ENCODE data around the gene MRLN. TPM values are rescaled to one million over a fixed set of nuclear protein-coding genes. Genes with fewer than 3 reads are reported as not detected.

Gene MRLN
- total and polyA plus RNA-seq, 2 of the 8 experiments (the other 6 are each of a cell fraction or from before 2014, with no cell fraction given): 0.21 TPM; not detected in 1

- Histone ChIP-seq H3K9me3 (ENCODE audit: insufficient read depth in 2 of 2, low read depth in 1 of 2, low read length in 1 of 2) (no peaks in the 10 kb centered on the region), H3K9ac (replicated peaks in 1 of 4; ENCODE audit: extremely low read depth in 1 of 4, low read depth in 3 of 4, low read length in 3 of 4) (no peak overlapping the region), H3K4ac (replicated peaks; ENCODE audit: insufficient read length, low read depth, low read length) (no peak overlapping the region), H4K5ac (ENCODE audit: insufficient read length, low read depth, low read length) (no peak overlapping the region), H2AFZ (ENCODE audit: low read length) (no peak overlapping the region), H4K91ac (replicated peaks; ENCODE audit: insufficient read length, low read length) (no peak overlapping the region), H3K4me2 (ENCODE audit: insufficient read depth in 1 of 2, low read depth in 2 of 2, low read length in 2 of 2) (no peak overlapping the region), H3K56ac (replicated peaks; ENCODE audit: insufficient read length, low read depth, low read length) (no peak overlapping the region), H2BK15ac (ENCODE audit: low read length) (no peak overlapping the region), H4K20me1 (replicated peaks in 1 of 2; ENCODE audit: control insufficient read depth in 1 of 2, insufficient read depth in 2 of 2, low read length in 2 of 2) (no peaks in the 10 kb centered on the region), H2BK120ac (replicated peaks; ENCODE audit: low read depth, low read length) (no peak overlapping the region), H4K8ac (ENCODE audit: extremely low read depth, insufficient read depth, low read length) (no peak overlapping the region), H2AK5ac (ENCODE audit: low read depth, low read length) (no peak overlapping the region), H2BK20ac (ENCODE audit: low read length) (no peak overlapping the region), H3K14ac (ENCODE audit: insufficient read length) (no peak overlapping the region), H3K4me3 (ENCODE audit: extremely low read depth in 1 of 4, insufficient read depth in 2 of 4, low read depth in 3 of 4, low read length in 4 of 4) (no peak overlapping the region), H3K79me1 (ENCODE audit: low read depth, low read length) (no peaks in the 10 kb centered on the region), H3K27ac (ENCODE audit: low read depth, low read length) (no peak overlapping the region), H3K4me1 (replicated peaks in 1 of 4; ENCODE audit: control insufficient read depth in 3 of 4, insufficient read depth in 4 of 4, low read length in 3 of 4) (no peaks in the 10 kb centered on the region), H3K23ac (ENCODE audit: insufficient read length) (no peak overlapping the region), H3K18ac (ENCODE audit: extremely low read depth, low read length) (no peak overlapping the region), H3K27me3 (replicated peaks in 1 of 4; ENCODE audit: control insufficient read depth in 3 of 4, extremely low read depth in 1 of 4, insufficient read depth in 3 of 4, low read length in 3 of 4) (no peaks in the 10 kb centered on the region), H3K36me3 (ENCODE audit: control insufficient read depth in 2 of 4, insufficient read depth in 4 of 4, low read length in 3 of 4) (no peaks in the 10 kb centered on the region), H3K23me2 (ENCODE audit: low read depth, low read length) (no peaks in the 10 kb centered on the region), H3K79me2 (ENCODE audit: control insufficient read depth in 1 of 2, insufficient read depth in 2 of 2, low read length in 2 of 2) (no peaks in the 10 kb centered on the region), H2BK5ac (ENCODE audit: low read depth, low read length) (no peak overlapping the region), H2BK12ac (ENCODE audit: low read depth, low read length) (no peak overlapping the region)
- ChIA-PET CTCF (ENCODE audit: partially characterized antibody) (no interaction called here), POLR2A (ENCODE audit: partially characterized antibody) (no interaction called here)
- WGBS, 2 experiments (ENCODE audit: extremely low coverage in 1 of 2, insufficient coverage in 1 of 2, insufficient read length in 1 of 2, insufficient replicate concordance in 2 of 2, low coverage in 1 of 2, low lambda C conversion rate in 2 of 2, missing lambda C conversion rate in 1 of 2): 55% methylated on average over 2 of the region's 2 CpGs; no CpG with 5 or more reads in 1 of the 2 experiments
- FAIRE-seq (no peak), DNase-seq (ENCODE audit: low read depth in 1 of 2, low spot score in 2 of 2) (no peak)
- TF ChIP-seq TAF1 (IDR thresholded peaks at IDR 0.05; ENCODE audit: low read depth, low read length): no peak
- no peak for TF ChIP-seq GTF2F1 (IDR thresholded peaks at IDR 0.05; ENCODE audit: borderline replicate concordance, low read depth, low read length)
- no peak for TF ChIP-seq CREB1 (IDR thresholded peaks at IDR 0.05)
- no peak for TF ChIP-seq TCF12 (IDR thresholded peaks at IDR 0.05; ENCODE audit: low read depth, low read length)
- TF ChIP-seq, protein P1, sequence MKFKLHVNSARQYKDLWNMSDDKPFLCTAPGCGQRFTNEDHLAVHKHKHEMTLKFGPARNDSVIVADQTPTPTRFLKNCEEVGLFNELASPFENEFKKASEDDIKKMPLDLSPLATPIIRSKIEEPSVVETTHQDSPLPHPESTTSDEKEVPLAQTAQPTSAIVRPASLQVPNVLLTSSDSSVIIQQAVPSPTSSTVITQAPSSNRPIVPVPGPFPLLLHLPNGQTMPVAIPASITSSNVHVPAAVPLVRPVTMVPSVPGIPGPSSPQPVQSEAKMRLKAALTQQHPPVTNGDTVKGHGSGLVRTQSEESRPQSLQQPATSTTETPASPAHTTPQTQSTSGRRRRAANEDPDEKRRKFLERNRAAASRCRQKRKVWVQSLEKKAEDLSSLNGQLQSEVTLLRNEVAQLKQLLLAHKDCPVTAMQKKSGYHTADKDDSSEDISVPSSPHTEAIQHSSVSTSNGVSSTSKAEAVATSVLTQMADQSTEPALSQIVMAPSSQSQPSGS (IDR thresholded peaks at IDR 0.05; ENCODE audit: low read length): no peak
- no peak for TF ChIP-seq BRCA1 (IDR thresholded peaks at IDR 0.05; ENCODE audit: low read depth, low read length)
- TF ChIP-seq CBX8 (IDR thresholded peaks at IDR 0.05; ENCODE audit: borderline replicate concordance, low read depth, low read length): no peak
- no peak for TF ChIP-seq EP300 (IDR thresholded peaks at IDR 0.05; ENCODE audit: borderline replicate concordance in 1 of 2, low read depth in 2 of 2, low read length in 2 of 2)
- TF ChIP-seq ASH2L (IDR thresholded peaks at IDR 0.05; ENCODE audit: low read length): no peak
- TF ChIP-seq RBBP5 (IDR thresholded peaks at IDR 0.05; ENCODE audit: borderline replicate concordance, low read depth, low read length): no peak
- no peak for TF ChIP-seq SRF (IDR thresholded peaks at IDR 0.05; ENCODE audit: low read depth, low read length)
- no peak for TF ChIP-seq SP1 (IDR thresholded peaks at IDR 0.05; ENCODE audit: low read depth, low read length)
- TF ChIP-seq SP4 (IDR thresholded peaks at IDR 0.05; ENCODE audit: low read length): no peak
- no peak for TF ChIP-seq SP2 (IDR thresholded peaks at IDR 0.05; ENCODE audit: low read length)
Measured at GRCh38 chr10:59752278-59752940, 846 bp downstream of the MRLN start.

Data from H1 (cell line).